Mesodermal cell (in vitro differentiated cells): ENCODE results near the gene ASPM. TPM values are rescaled to one million over a fixed set of nuclear protein-coding genes. Genes with fewer than 3 reads are reported as not detected.
A peak's percentile ranks its signal among the peaks of the same experiment; 100 is the strongest.

Experiments used
- H3K27ac ChIP-seq: 2 replicates; pipeline ENCODE4 v1.7.0; 2013; ENCODE audit warnings: mild to moderate bottlenecking, low read depth, low read length, moderate library complexity; ENCODE audit not compliant: severe bottlenecking
- H3K36me3 ChIP-seq: 2 replicates; pipeline ENCODE4 v1.7.1; 2013; ENCODE audit warnings: mild to moderate bottlenecking, low read length, moderate library complexity; ENCODE audit not compliant: control insufficient read depth, insufficient read depth
- H3K4me1 ChIP-seq: one replicate; pipeline ENCODE4 v1.7.1; 2013; ENCODE audit warnings: mild to moderate bottlenecking, low read length; ENCODE audit not compliant: insufficient read depth, control insufficient read depth, poor library complexity, severe bottlenecking
- H3K4me3 ChIP-seq: 2 replicates; pipeline ENCODE4 v1.7.0; 2013; ENCODE audit warnings: low read length, control low read depth, mild to moderate bottlenecking; ENCODE audit not compliant: insufficient read depth, poor library complexity, severe bottlenecking; ENCODE audit errors: extremely low read depth
- H3K9me3 ChIP-seq: 2 replicates; pipeline ENCODE4 v1.7.1; 2013; ENCODE audit warnings: mild to moderate bottlenecking, low read length, moderate library complexity; ENCODE audit not compliant: control insufficient read depth
- WGBS, 2 experiments: methylation state at CpG; one replicate each; pipeline ENCODE4 v1.1.5; 2013; ENCODE audit warnings: missing lambda C conversion rate in 2 of 2; ENCODE audit not compliant: insufficient coverage in 2 of 2; 5-methylcytosine and 5-hydroxymethylcytosine counted together
- polyA plus RNA-seq, 2 experiments: library from polyadenylated mRNA; stranded (reverse); fragments of 50-300 nt; gene quantifications; one replicate each; pipeline ENCODE4 v1.2.3, GENCODE V29; 2013

ASPM gene
- polyA plus RNA-seq (2013, experiment 1 of 2), result 37.3 TPM
- polyA plus RNA-seq (2013, experiment 2 of 2), result 45.3 TPM

DNA sequence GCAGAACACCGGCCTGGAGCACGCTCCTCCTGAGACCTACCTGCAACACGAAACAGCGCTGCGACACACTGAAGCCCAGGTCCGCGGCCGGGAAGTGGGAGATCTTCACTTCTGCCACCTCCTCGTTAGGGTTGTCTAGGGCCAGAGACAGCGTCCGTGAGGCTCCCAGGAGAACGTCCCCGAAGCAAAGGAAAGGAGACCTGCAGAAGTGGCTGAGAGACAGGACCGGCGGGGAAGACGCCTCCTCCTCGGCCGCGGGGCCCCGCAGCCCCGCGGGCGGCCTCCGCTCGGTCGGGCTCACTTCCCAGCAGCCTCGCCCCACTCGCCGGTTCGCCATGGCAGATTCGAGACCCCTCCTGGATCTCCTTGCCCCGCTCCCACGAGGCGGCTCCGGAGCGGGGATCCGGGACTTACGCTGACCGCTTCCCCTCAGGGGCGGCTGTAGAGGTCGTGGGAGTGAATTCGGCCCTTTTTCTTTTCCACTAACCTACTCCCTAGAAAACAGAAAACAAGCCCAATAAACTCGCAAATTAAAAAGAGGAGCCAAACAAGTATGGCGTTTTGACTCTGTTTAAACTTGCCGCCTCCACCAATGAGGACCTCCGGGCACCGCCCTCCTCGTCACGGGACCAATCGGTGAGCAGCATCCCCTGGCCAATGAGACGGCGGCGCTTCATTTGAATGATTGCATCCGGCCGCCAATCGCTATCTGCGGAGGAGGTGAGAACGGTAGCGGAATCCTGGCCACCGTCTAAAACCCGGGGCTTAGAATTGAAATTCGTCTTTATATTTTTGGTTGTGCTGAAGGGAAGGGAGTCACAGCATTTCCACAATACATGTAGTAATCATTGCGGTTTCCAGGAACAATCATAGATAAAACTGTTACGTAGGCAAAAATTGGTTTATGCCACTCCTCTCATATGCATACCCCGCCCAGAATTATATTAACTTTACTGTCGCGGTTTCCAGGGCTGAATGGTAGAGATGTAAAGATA, at the start of gene ASPM:
TSS of gene ASPM (minus strand) at position 569 of the 995 bp plus-strand sequence. CDS start at position 337, 232 bp downstream.
- Histone ChIP-seq H3K27ac (peak within 1 kb of the TSS; percentile 79), H3K9me3 (no peaks in the 10 kb centered on the region), H3K4me3 (peak within 1 kb of the TSS; percentile 78), H3K4me1 (no peaks in the 10 kb centered on the region), H3K36me3 (peaks cover 15% of the 10 kb centered on the region)
- WGBS, 2 experiments, result 0% methylated on average over 30 to 33 of the region's 67 CpGs

DNA sequence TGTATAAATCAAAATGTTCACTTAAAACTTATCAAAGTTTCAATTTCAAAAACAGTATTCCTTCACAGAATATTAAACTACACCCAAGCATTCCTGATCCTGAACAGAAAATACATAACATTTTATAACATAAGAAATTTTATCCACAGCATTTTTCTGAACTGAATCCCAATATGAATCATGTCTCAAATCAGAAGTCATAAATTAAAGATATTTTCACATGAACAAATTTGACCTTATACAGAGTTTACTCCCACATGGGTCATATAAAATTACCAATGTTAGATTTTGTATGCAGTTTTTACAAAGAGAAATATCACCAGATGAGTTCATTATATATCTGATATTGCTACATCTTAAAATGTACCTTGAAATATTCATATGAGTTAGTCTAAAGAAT, 48.6 kb upstream of the ASPM start:
- H3K4me1 ChIP-seq, result peaks cover 3% of the 10 kb centered on the region
- H3K27ac ChIP-seq, result no peak overlapping the region
- H3K36me3 ChIP-seq, result peaks cover 1% of the 10 kb centered on the region
- H3K9me3 ChIP-seq, result no peaks in the 10 kb centered on the region
- no peak overlapping the region for H3K4me3 ChIP-seq

DNA sequence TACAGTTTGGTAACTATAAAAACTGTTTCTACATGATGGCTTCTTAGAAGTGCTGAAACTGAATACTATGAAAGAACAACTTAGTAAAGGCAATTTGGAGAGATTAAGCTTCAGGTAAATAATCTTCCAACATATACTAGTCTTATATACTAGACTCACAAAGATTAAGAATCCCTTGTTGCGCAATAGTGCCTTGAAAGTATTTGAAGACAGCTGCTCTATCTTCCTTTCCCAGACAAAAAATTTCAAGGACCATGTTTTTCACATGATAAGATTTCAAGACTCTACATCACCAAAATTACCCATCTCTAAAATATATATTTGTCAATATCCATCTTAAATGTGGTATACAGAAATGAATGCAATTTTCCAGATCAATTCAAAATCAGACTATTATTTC, 37.7 kb upstream of the ASPM start:
- 100% methylated on average over 1 of the region's 1 CpG for WGBS, 2 experiments
- Histone ChIP-seq H3K4me3 (no peak overlapping the region), H3K4me1 (no peaks in the 10 kb centered on the region), H3K36me3 (peaks cover 36% of the 10 kb centered on the region), H3K27ac (no peak overlapping the region), H3K9me3 (no peaks in the 10 kb centered on the region)

GRCh38 chr1:197183195-197183748, 36.8 kb upstream of the ASPM start:
- Histone ChIP-seq H3K9me3 (no peaks in the 10 kb centered on the region), H3K27ac (no peak overlapping the region), H3K4me3 (no peak overlapping the region), H3K4me1 (no peaks in the 10 kb centered on the region), H3K36me3 (peaks cover 39% of the 10 kb centered on the region)
- WGBS, 2 experiments, result 90 to 100% methylated on average over 1 to 3 of the region's 5 CpGs

DNA sequence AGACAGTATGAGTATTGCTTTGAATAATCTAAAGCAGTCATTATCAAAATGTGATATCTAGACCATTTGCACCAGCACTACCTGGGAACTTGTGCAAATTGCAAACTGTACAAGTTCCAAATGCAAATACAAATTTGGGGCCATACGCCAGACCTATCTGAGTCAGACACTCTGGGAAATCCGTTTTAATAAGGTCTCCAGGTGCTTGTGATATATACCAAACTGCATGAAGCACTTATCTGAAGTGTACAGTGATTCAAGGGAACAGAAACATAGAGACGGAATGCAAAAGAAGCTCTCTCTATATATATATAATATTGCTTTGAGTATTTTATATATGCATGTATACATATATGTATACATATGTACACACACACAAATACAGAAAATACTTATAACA, 36.2 kb upstream of the ASPM start:
- Histone ChIP-seq H3K27ac (no peak overlapping the region), H3K9me3 (no peaks in the 10 kb centered on the region), H3K4me1 (no peaks in the 10 kb centered on the region), H3K36me3 (peaks cover 35% of the 10 kb centered on the region), H3K4me3 (no peak overlapping the region)
- 83% methylated on average over 1 of the region's 3 CpGs; no CpG with 5 or more reads in 1 of the 2 experiments for WGBS, 2 experiments

GRCh38 chr1:197181982-197182381, 35.5 kb upstream of the ASPM start:
- Histone ChIP-seq H3K36me3 (peaks cover 31% of the 10 kb centered on the region), H3K4me3 (no peak overlapping the region), H3K27ac (no peak overlapping the region), H3K4me1 (no peaks in the 10 kb centered on the region), H3K9me3 (no peaks in the 10 kb centered on the region)
- no CpG with 5 or more reads among the region's 3 CpGs for WGBS, 2 experiments

DNA sequence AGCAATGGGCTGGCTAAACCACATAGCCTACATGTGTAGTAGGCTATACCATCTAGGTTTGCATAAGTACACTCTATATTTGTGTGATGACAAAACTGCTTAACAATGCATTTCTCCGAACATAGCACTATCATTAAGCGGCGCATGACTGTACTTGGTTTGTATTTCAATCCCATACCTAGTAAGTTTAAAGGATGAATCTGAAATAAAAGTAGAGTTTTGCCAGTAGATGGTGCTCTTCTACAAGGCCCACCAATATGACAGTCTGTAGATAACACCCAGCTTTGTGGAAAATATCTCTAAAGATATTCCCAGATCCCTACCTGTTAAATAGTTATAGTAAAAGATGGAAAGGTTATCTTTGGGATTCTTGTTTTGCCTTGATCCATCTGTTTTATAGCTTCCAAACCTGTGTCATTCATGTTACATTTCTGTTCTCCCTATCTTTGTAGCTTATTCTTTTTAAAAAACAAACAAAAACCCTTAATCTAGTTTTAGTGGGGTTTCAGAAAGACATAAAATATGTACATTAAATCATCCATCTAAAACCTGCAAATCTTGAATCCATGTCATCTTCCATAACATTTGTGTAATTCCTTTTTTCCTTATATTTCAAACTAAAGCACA, 33.9 kb upstream of the ASPM start:
- Histone ChIP-seq H3K4me1 (no peaks in the 10 kb centered on the region), H3K27ac (no peak overlapping the region), H3K36me3 (peaks cover 24% of the 10 kb centered on the region), H3K4me3 (no peak overlapping the region), H3K9me3 (no peaks in the 10 kb centered on the region)
- WGBS, 2 experiments, result no CpG with 5 or more reads among the region's 3 CpGs

DNA sequence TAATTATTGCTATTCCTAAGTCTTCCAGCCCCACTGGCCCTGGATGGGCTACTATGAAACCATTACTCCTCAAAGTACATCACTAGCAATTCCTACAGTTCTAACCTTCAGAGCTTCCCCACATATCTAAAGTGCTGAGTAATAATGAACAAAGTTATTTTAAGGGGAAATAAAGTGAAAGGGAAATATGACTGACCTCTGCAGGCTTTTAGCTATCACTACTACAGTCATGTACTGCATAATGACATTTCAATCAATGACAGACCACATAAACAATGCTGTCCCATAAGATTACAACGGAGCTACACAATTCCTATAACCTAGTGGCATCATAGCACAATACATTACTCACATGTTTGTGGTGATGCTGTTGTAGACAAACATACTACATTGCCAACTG, 32.5 kb upstream of the ASPM start:
- no peaks in the 10 kb centered on the region for H3K9me3 ChIP-seq
- H3K36me3 ChIP-seq, result peaks cover 23% of the 10 kb centered on the region
- no CpG with 5 or more reads among the region's 1 CpG for WGBS, 2 experiments
- no peak overlapping the region for H3K4me3 ChIP-seq
- H3K4me1 ChIP-seq, result no peaks in the 10 kb centered on the region
- H3K27ac ChIP-seq, result no peak overlapping the region

GRCh38 chr1:197174818-197175217, 28.3 kb upstream of the ASPM start:
- Histone ChIP-seq H3K9me3 (no peaks in the 10 kb centered on the region), H3K4me3 (no peak overlapping the region), H3K36me3 (peaks cover 30% of the 10 kb centered on the region), H3K4me1 (no peaks in the 10 kb centered on the region), H3K27ac (no peak overlapping the region)
- whole genome bisulfite sequencing, 2 experiments, result 94 to 100% methylated on average over 2 of the region's 2 CpGs

DNA sequence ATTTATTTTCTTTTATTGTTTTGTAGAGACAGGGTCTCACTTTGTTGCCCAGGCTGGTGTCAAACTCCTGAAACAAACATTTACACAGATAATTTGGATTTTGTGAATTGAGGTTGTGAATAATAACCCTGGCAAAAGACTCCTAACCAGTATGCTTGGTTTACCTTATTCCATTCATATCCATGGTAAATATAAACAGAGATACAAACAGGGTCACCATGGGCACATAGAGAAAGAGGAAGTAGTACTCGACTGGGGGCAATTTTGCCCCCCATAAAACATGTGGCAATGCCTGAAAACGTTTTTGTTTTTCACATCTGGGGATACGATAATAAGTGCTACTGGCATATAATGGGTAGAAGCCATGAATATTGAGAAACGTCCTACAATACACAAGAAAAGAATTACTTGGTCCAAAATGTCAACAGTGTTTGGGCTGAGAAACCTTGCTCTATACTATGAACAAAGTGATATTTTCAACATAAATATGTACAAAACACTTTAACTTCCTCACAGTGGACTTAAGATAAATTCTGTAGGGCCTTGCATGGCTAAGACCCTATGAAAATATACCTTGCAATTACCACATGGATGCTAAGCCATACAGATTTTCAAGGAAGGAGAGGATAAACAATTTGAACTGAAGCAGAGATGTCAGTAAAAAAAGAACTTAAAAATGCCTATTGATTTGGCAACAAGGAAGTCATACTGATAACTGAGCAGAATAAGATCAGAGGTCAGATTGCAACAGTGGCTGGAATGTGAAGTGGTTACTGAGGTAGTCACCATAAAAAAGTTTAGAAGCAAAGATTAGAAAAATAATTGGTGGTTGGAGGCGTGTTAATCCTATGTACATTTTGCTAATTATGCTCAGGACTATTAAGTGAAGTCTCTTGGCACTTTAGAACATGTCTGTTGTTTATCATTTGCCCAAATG, 27.4 kb upstream of the ASPM start:
- no peak overlapping the region for H3K4me3 ChIP-seq
- peaks cover 24% of the 10 kb centered on the region for H3K36me3 ChIP-seq
- 100% methylated on average over 1 of the region's 5 CpGs; no CpG with 5 or more reads in 1 of the 2 experiments for WGBS, 2 experiments

More for the DNA sequence above, 27.4 kb upstream of the ASPM start:
- H3K27ac ChIP-seq, result no peak overlapping the region
- H3K9me3 ChIP-seq, result no peaks in the 10 kb centered on the region
- H3K4me1 ChIP-seq, result no peaks in the 10 kb centered on the region
